Measurements from ENCODE around the gene CCDC137. TPM values are rescaled to one million over a fixed set of nuclear protein-coding genes. Genes with fewer than 3 reads are reported as not detected.

Gene CCDC137
- total RNA-seq, 2 donors from 2014 or later: 7.3 to 10.8 TPM

GRCh38 chr17:81703747-81704654, 37.5 kb downstream of the CCDC137 start:
- Histone ChIP-seq H3K27me3 (replicated peaks; ENCODE audit: insufficient read depth) (no peaks in the 10 kb centered on the region), H3K27ac (peak overlapping the region; percentile 80 to 94), H3K4me1 (ENCODE audit: control insufficient read depth in 1 of 2, low read depth in 2 of 2) (peaks cover 18 to 27% of the 10 kb centered on the region in 2 donors), H3K4me3 (peak overlapping the region; percentile 72), H3K9me3 (no peaks in the 10 kb centered on the region), H3K36me3 (peaks cover 13% of the 10 kb centered on the region)
- DNase-seq (ENCODE audit: low spot score) (no peak), ATAC-seq (ENCODE audit: insufficient number of reproducible peaks, low FRiP score, low read depth) (no peak)
- TF ChIP-seq CTCF (IDR thresholded peaks at IDR 0.05): no peak

DNA sequence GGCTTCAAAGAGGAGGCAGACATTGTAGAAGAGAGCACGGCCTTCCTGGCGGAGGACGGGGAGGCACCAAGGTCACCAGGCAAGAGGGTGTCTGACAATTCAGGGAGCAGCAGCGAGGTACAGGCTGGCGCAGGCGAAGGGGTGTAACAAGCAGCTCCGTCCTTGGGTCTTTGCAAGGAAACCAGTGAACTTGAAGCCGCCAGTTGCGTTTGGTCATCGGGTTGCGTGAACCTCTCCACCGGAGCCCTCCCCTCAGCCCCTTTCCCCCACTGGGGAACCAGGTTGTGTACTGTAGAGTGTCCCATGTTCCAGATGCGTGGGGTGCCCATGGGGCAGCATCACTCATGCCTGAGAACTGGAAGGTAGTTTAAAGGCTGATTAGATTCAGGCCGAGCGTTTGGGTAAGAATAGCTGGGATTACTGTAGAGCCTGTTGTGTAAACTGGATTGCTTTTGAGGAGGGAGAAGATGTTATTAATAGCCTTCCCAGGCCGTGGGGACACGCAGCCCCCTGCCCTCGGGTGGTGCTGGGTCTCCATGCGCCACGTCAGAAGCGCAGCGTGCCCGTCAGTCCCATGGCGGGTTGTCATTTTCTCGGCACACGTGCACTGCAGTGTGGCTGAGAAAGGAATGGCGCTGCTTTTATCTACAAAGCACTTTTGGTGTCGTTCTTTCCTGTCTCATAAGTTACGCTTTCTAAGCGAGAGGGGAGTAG, 39.1 kb downstream of the CCDC137 start:
- no peak for TF ChIP-seq CTCF (IDR thresholded peaks at IDR 0.05)
- H3K27ac ChIP-seq: no peak overlapping the region
- no peak for ATAC-seq (ENCODE audit: insufficient number of reproducible peaks, low FRiP score, low read depth)
- no peak overlapping the region for H3K4me3 ChIP-seq
- H3K27me3 ChIP-seq (replicated peaks; ENCODE audit: insufficient read depth): no peaks in the 10 kb centered on the region
- peaks cover 10% of the 10 kb centered on the region for H3K36me3 ChIP-seq
- no peaks in the 10 kb centered on the region for H3K9me3 ChIP-seq
- DNase-seq (ENCODE audit: low spot score): no peak
- H3K4me1 ChIP-seq (ENCODE audit: control insufficient read depth in 1 of 2, low read depth in 2 of 2): peaks cover 18 to 33% of the 10 kb centered on the region in 2 donors

GRCh38 chr17:81706232-81706611, 39.7 kb downstream of the CCDC137 start:
- H3K27ac ChIP-seq: no peak overlapping the region
- peaks cover 10% of the 10 kb centered on the region for H3K36me3 ChIP-seq
- no peaks in the 10 kb centered on the region for H3K9me3 ChIP-seq
- H3K4me3 ChIP-seq: no peak overlapping the region
- TF ChIP-seq CTCF (IDR thresholded peaks at IDR 0.05): no peak
- DNase-seq (ENCODE audit: low spot score) (no peak), ATAC-seq (ENCODE audit: insufficient number of reproducible peaks, low FRiP score, low read depth) (no peak)
- peaks cover 20 to 38% of the 10 kb centered on the region in 2 donors for H3K4me1 ChIP-seq (ENCODE audit: control insufficient read depth in 1 of 2, low read depth in 2 of 2)
- no peaks in the 10 kb centered on the region for H3K27me3 ChIP-seq (replicated peaks; ENCODE audit: insufficient read depth)

DNA sequence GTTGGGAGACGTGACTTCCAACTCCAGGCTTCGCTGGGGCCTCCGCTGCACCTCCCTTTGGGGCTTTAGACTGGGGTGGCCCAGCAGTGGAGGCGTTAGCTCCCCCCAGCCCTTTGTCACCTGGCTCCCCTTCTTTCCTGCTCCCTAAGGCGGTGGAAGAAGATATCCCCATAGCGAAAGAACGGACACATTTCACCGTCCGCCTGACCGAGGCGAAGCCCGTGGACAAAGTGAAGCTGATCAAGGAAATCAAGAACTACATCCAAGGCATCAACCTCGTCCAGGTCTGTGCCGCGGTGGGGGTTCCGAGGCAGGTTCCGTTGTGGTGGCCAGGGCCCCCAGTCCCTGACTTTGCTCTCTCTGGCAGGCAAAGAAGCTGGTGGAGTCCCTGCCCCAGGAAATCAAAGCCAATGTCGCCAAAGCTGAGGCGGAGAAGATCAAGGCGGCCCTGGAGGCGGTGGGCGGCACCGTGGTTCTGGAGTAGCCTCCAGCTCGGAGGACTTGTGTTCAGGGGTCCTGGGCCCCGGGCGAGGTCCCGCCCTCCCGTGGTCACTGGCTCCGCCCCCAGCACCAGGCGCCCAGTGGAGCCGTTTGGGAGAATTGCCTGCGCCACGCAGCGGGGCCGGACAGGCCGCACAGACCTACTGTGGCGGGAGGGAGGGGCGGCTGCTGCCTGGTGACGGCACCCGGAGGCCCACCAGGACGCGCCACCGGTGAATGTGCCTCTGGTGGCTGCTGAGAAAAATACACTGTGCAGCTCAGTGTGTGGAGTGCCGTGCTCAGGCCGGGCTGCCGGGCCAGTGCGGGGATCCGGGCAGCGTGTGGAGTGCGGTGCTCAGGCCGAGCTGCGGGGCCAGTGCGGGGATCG, 40.5 kb downstream of the CCDC137 start:
- no peaks in the 10 kb centered on the region for H3K27me3 ChIP-seq (replicated peaks; ENCODE audit: insufficient read depth)
- H3K9me3 ChIP-seq: no peaks in the 10 kb centered on the region
- DNase-seq (ENCODE audit: low spot score) (no peak), ATAC-seq (ENCODE audit: insufficient number of reproducible peaks, low FRiP score, low read depth) (no peak)
- no peak for TF ChIP-seq CTCF (IDR thresholded peaks at IDR 0.05)
- H3K27ac ChIP-seq: no peak overlapping the region
- H3K4me1 ChIP-seq (ENCODE audit: control insufficient read depth in 1 of 2, low read depth in 2 of 2): peaks cover 21 to 36% of the 10 kb centered on the region in 2 donors
- no peak overlapping the region for H3K4me3 ChIP-seq
- H3K36me3 ChIP-seq: peaks cover 10% of the 10 kb centered on the region

Data from thoracic aorta (tissue), 2 donors.